Measurements from ENCODE around the gene CHMP2A. TPM values are rescaled to one million over a fixed set of nuclear protein-coding genes. Genes with fewer than 3 reads are reported as not detected.

CHMP2A gene
- total RNA-seq, 4 donors from 2014 or later, result 24.7 to 194 (median 141) TPM

DNA sequence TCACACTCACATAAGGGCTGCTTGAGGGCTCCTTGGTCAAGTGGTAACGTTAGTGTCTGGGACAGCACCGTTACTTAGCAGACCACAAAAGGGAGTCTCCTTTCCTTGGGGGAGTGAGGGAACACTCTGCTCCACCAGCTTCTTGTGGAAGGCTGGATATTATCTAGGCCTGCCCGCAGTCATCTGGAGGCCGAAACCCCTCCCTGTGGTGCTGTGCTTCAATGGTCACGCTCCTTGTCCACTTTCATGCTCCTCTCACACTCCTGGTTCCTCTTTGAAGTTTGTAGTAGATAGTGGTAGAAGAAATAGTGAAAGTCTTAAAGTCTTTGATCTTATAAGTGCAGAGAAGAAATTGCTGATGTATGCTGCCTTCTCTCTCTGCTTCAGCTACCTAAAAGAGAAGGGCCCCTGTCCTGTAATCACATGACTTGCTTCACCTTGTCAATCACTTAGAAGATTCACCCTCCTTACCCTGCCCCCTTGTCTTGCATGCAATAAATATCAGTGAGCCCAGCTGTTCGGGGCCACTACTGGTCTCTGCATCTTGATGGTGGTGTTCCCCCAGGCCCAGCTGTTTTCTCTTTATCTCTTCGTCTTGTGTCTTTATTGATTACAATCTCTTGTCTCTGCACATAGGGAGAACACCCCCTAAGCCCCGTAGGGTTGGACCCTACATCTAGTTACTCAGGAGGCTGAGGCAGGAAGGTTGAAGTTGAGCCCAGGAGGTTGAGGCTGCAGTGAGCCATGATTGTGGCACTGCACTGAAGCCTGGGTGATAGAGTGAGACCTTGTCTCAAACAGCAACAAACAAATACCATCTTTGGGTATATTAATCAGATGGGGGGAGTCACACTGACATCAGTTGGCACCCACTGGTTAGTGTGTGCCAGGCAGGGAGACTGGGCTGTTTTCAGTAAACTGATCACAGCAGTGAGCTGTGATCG lies 29.9 kb upstream of the CHMP2A start:
- H3K9me3 ChIP-seq, result no peaks in the 10 kb centered on the region
- H3K4me1 ChIP-seq, result peaks cover 0 to 13% (median 2%) of the 10 kb centered on the region in 4 donors
- H3K27me3 ChIP-seq, result no peaks in the 10 kb centered on the region
- in situ Hi-C loops (cut with MboI; ENCODE audit: low pct_ligation_motif_present in 1 of 4, low pct_unique_long_range_greater_than_20kb in 1 of 4, low sequenced_read_pairs in 3 of 4), result no loop called here
- no peak for DNase-seq
- WGBS, 2 donors (ENCODE audit: low coverage in 1 of 2), result 83 to 87% methylated on average over 4 to 9 of the region's 9 CpGs
- intact Hi-C loops (cut with DNase I; ENCODE audit: low total_unique reads), result no loop called here
- peaks cover 0 to 5% (median 2%) of the 10 kb centered on the region in 4 donors for H3K36me3 ChIP-seq
- no peak overlapping the region for H3K27ac ChIP-seq
- TF ChIP-seq POLR2A (IDR thresholded peaks at IDR 0.05) (no peak), EP300 (IDR thresholded peaks at IDR 0.05; ENCODE audit: low read depth) (no peak), POLR2AphosphoS5 (IDR thresholded peaks at IDR 0.05) (no peak)
- TF ChIP-seq, protein P1, sequence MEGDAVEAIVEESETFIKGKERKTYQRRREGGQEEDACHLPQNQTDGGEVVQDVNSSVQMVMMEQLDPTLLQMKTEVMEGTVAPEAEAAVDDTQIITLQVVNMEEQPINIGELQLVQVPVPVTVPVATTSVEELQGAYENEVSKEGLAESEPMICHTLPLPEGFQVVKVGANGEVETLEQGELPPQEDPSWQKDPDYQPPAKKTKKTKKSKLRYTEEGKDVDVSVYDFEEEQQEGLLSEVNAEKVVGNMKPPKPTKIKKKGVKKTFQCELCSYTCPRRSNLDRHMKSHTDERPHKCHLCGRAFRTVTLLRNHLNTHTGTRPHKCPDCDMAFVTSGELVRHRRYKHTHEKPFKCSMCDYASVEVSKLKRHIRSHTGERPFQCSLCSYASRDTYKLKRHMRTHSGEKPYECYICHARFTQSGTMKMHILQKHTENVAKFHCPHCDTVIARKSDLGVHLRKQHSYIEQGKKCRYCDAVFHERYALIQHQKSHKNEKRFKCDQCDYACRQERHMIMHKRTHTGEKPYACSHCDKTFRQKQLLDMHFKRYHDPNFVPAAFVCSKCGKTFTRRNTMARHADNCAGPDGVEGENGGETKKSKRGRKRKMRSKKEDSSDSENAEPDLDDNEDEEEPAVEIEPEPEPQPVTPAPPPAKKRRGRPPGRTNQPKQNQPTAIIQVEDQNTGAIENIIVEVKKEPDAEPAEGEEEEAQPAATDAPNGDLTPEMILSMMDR (IDR thresholded peaks at IDR 0.05), result no peak
- no peak overlapping the region for H3K4me3 ChIP-seq

DNA sequence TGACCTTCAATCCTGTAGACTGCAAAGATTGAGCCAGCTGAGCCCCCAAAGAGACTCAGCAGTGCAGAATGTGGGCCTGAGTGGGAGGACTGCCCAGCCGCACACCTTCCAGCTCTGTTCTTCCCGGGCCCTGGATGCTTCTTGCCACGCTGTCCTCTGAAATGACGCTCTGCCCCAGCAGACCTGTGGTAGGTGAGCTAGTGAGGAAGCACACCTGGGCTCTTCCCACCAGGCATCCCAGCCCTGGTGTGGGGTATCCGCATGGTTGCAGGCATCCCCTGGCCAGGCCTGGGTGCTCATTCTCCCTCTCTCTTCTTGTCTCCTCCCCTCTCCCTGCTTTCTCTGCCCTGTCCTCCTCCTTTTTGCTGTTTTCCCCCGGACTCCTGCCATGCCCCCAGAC lies 28.1 kb upstream of the CHMP2A start:
- Histone ChIP-seq H3K27ac (no peak overlapping the region), H3K27me3 (no peaks in the 10 kb centered on the region), H3K9me3 (no peaks in the 10 kb centered on the region), H3K4me1 (peaks cover 0 to 13% (median 2%) of the 10 kb centered on the region in 4 donors), H3K36me3 (peaks cover 0 to 5% (median 2%) of the 10 kb centered on the region in 4 donors), H3K4me3 (no peak overlapping the region)
- TF ChIP-seq, protein P1 (IDR thresholded peaks at IDR 0.05), result no peak
- TF ChIP-seq POLR2A (IDR thresholded peaks at IDR 0.05) (no peak), POLR2AphosphoS5 (IDR thresholded peaks at IDR 0.05) (no peak), EP300 (IDR thresholded peaks at IDR 0.05; ENCODE audit: low read depth) (no peak)
- WGBS, 2 donors (ENCODE audit: low coverage in 1 of 2), result 87 to 96% methylated on average over 5 of the region's 6 CpGs
- no peak for DNase-seq
- in situ Hi-C loops (cut with MboI; ENCODE audit: low pct_ligation_motif_present in 1 of 4, low pct_unique_long_range_greater_than_20kb in 1 of 4, low sequenced_read_pairs in 3 of 4), result no loop called here
- intact Hi-C loops (cut with DNase I; ENCODE audit: low total_unique reads), result no loop called here

DNA sequence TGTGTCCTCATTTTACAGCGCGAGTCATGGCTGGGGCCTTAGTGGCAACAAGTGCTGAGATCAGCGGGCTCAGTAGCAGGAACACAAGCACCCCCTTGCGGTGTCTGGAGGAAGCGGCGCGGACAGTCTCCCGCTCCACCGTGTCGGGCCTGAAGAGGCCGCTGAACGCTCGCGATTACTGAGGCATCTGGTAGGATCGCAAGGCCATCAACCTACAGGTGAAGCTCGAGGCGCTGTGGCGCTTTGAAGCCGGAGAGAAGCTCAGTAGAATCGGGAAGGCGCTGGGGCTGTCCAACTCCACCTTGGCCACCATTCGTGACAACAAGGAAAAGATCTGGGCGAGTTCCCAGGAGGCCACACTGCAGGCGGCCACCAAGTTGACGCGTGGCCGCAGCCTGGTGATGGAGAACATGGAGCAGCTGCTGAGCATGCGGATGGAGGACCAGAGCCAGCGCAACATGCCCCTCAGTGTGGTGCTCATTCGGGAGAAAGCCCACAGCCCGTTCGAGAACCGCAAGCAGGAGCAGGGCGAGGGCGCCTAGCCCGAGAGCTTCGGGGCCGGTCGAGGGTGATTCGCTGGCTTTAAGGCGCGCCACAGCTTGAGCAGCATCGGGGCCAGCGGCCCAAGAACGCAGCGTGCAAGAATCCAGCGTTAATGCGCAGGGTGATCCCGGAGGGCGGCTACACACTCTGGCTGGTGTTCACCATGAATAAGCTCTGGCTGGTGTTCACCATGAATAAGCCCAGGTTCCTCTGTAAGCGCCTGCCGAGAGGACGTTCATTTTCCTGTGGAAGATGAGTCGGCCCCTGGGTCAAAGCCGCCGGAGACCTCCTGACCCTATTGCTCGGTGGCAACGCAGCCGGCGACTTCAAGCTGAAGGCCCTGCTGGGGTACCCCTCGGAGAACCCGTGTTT lies 26.6 kb upstream of the CHMP2A start:
- TF ChIP-seq POLR2AphosphoS5 (IDR thresholded peaks at IDR 0.05) (peak in 2 of 3 donors; percentile 7 to 32), POLR2A (IDR thresholded peaks at IDR 0.05) (no peak), EP300 (IDR thresholded peaks at IDR 0.05; ENCODE audit: low read depth) (no peak)
- TF ChIP-seq, protein P1 (IDR thresholded peaks at IDR 0.05), result peak; percentile 72 to 81 (median 78)
- DNase-seq, result peak; percentile 84
- H3K27ac ChIP-seq, result peak overlapping the region; percentile 60 to 84 (median 68)
- H3K36me3 ChIP-seq, result peaks cover 0 to 5% (median 2%) of the 10 kb centered on the region in 4 donors
- H3K27me3 ChIP-seq, result no peaks in the 10 kb centered on the region
- no peak overlapping the region for H3K4me3 ChIP-seq
- in situ Hi-C loops (cut with MboI; ENCODE audit: low pct_ligation_motif_present in 1 of 4, low pct_unique_long_range_greater_than_20kb in 1 of 4, low sequenced_read_pairs in 3 of 4), result no loop called here
- H3K9me3 ChIP-seq, result no peaks in the 10 kb centered on the region
- 84% methylated on average over 62 of the region's 62 CpGs; no CpG with 5 or more reads in 1 of the 2 donors for WGBS, 2 donors (ENCODE audit: low coverage in 1 of 2)
- H3K4me1 ChIP-seq, result peaks cover 0 to 23% (median 2%) of the 10 kb centered on the region in 4 donors
- intact Hi-C loops (cut with DNase I; ENCODE audit: low total_unique reads), result no loop called here
